Spleen (tissue), 7 donors: ENCODE results near the gene MYO7A.

Source experiments
- CTCF ChIP-seq, 11 experiments: fragments of 200-600 bp in 7 of 11; fragments of 450-650 bp in 4 of 11; sonication (generic) in 4 of 11; IDR thresholded peaks in 8 of 11; conservative IDR thresholded peaks in 3 of 11; 1 replicate in 7 of 11; 2 replicates in 4 of 11; pipeline versions ENCODE4 v1.4.0 to v1.8.0; 2016 to 2021; ENCODE audit warnings: antibody characterized with exemption in 11 of 11, inconsistent platforms in 4 of 11, mild to moderate bottlenecking in 1 of 11
- POLR2A ChIP-seq, 3 donors: fragments of 450-650 bp; IDR thresholded peaks; one replicate each; pipeline ENCODE4 v1.5.1; 2017; ENCODE audit warnings: antibody characterized with exemption in 3 of 3, mild to moderate bottlenecking in 1 of 3
- POLR2AphosphoS5 ChIP-seq, 3 donors: sonication (generic); formaldehyde crosslinking; IDR thresholded peaks; one replicate each; pipeline ENCODE4 v1.5.1; 2017; ENCODE audit warnings: antibody characterized with exemption in 3 of 3
- donor health status: DM: no; HTN: no; CAD: no; lungs with moderate emphysema.
- donor health status: DM: no; HTN: no; CAD: no.
- donor health status: DM: no; HTN: no; CAD: no.

- TF ChIP-seq POLR2AphosphoS5 (IDR thresholded peaks at IDR 0.05), result no peak
- no peak for TF ChIP-seq CTCF (IDR thresholded peaks at IDR 0.05 in 8 of 11, conservative IDR thresholded peaks at IDR 0.05 in 3 of 11)
- no peak for TF ChIP-seq POLR2A (IDR thresholded peaks at IDR 0.05)
Observed at GRCh38 chr11:77204754-77205466, 76.9 kb downstream of the MYO7A start.
